Measurements from ENCODE around the gene ADGRL4. TPM values are rescaled to one million over a fixed set of nuclear protein-coding genes. Genes with fewer than 3 reads are reported as not detected.

Gene ADGRL4
- total and polyA plus RNA-seq, 9 of the 15 experiments (the other 6 are each of a cell fraction or from before 2014, with no cell fraction given), result not detected

- Histone ChIP-seq H3K27me3 (ENCODE audit: control insufficient read depth in 2 of 2, insufficient read depth in 2 of 2, low read length in 2 of 2) (no peaks in the 10 kb centered on the region), H3K27ac (ENCODE audit: extremely low read depth, low read depth, low read length) (no peak overlapping the region), H3K9ac (ENCODE audit: insufficient read depth in 1 of 2, low read depth in 2 of 2, low read length in 2 of 2) (no peak overlapping the region), H3K4me3 (no peak overlapping the region), H3K36me3 (ENCODE audit: control insufficient read depth, insufficient read depth, low read length) (no peaks in the 10 kb centered on the region), H3K79me2 (ENCODE audit: control insufficient read depth, insufficient read depth, low read length) (no peaks in the 10 kb centered on the region), H3K9me3 (replicated peaks; ENCODE audit: control insufficient read depth, insufficient read depth, low read depth, low read length) (0 out of 2 replicates have a peak, but pooled peaks cover 4% of the 10 kb centered on the region), H3K4me1 (replicated peaks in 1 of 2; ENCODE audit: control insufficient read depth in 2 of 2, insufficient read depth in 2 of 2, low read length in 2 of 2) (no peaks in the 10 kb centered on the region), H3K9me1 (ENCODE audit: control insufficient read depth, insufficient read depth, low read length) (no peaks in the 10 kb centered on the region), H3K4me2 (ENCODE audit: insufficient read depth, low read length) (no peak overlapping the region), H2AFZ (ENCODE audit: low read depth, low read length) (no peak overlapping the region), H4K20me1 (replicated peaks; ENCODE audit: control insufficient read depth, insufficient read depth, low read length) (no peaks in the 10 kb centered on the region)
- no peak for ATAC-seq
- DNase-seq (ENCODE audit: extremely low read depth in 1 of 4, low spot score in 3 of 4), result no peak
- ChIA-PET CTCF (ENCODE audit: low intra/inter-chr PET ratio) (no interaction called here), POLR2A (no interaction called here)
- no TSS peak for BruUV-seq (replicated peaks)
- intact Hi-C loops (cut with micrococcal nuclease) (no loop called here), in situ Hi-C loops (cut with MboI) (no loop called here)
- 6% methylated on average over 4 of the region's 4 CpGs for WGBS (ENCODE audit: insufficient coverage, low coverage, missing lambda C conversion rate)
- no peak for FAIRE-seq
- TF ChIP-seq ZNF444 (CRISPR knock-in tag; IDR thresholded peaks at IDR 0.05) (no peak), CREB1 (IDR thresholded peaks at IDR 0.05) (no peak), CREB1 (CRISPR knock-in tag; IDR thresholded peaks at IDR 0.05) (no peak), ILF3 (IDR thresholded peaks at IDR 0.05; ENCODE audit: borderline replicate concordance) (no peak), NR3C1 (CRISPR knock-in tag; IDR thresholded peaks at IDR 0.05) (no peak), HDAC2 (IDR thresholded peaks at IDR 0.05) (no peak), NFRKB (IDR thresholded peaks at IDR 0.05; ENCODE audit: low read depth) (no peak), KLF1 (tag; IDR thresholded peaks at IDR 0.05) (no peak), ZNF785 (CRISPR knock-in tag; IDR thresholded peaks at IDR 0.05) (no peak), ZFP1 (CRISPR knock-in tag; IDR thresholded peaks at IDR 0.05) (no peak), CTCFL (IDR thresholded peaks at IDR 0.05; ENCODE audit: borderline replicate concordance, insufficient read depth, low read depth, low read length, poor library complexity, severe bottlenecking) (no peak), ZNF212 (CRISPR knock-in tag; IDR thresholded peaks at IDR 0.05) (no peak), SMARCC2 (IDR thresholded peaks at IDR 0.05; ENCODE audit: low read depth) (no peak)
- TF ChIP-seq, protein P1, sequence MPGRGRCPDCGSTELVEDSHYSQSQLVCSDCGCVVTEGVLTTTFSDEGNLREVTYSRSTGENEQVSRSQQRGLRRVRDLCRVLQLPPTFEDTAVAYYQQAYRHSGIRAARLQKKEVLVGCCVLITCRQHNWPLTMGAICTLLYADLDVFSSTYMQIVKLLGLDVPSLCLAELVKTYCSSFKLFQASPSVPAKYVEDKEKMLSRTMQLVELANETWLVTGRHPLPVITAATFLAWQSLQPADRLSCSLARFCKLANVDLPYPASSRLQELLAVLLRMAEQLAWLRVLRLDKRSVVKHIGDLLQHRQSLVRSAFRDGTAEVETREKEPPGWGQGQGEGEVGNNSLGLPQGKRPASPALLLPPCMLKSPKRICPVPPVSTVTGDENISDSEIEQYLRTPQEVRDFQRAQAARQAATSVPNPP (IDR thresholded peaks at IDR 0.05; ENCODE audit: borderline replicate concordance, insufficient read depth, insufficient read length), result no peak
These were observed 37.0 kb upstream of the ADGRL4 start for GRCh38 chr1:79043506-79043905.
